Stimulated activated CD4-positive, alpha-beta T cell treated with anti-CD3 and anti-CD28 coated beads, Interleukin-4, amount 100 ng/mL, for 4 hours (primary cell): ENCODE measurements around the gene PGAP1.

Source experiments
- DNase-seq, 2 experiments: peaks; one replicate each; pipeline ENCODE4 v3.0.0-alpha.2; 2020

PGAP1 gene, protein sequence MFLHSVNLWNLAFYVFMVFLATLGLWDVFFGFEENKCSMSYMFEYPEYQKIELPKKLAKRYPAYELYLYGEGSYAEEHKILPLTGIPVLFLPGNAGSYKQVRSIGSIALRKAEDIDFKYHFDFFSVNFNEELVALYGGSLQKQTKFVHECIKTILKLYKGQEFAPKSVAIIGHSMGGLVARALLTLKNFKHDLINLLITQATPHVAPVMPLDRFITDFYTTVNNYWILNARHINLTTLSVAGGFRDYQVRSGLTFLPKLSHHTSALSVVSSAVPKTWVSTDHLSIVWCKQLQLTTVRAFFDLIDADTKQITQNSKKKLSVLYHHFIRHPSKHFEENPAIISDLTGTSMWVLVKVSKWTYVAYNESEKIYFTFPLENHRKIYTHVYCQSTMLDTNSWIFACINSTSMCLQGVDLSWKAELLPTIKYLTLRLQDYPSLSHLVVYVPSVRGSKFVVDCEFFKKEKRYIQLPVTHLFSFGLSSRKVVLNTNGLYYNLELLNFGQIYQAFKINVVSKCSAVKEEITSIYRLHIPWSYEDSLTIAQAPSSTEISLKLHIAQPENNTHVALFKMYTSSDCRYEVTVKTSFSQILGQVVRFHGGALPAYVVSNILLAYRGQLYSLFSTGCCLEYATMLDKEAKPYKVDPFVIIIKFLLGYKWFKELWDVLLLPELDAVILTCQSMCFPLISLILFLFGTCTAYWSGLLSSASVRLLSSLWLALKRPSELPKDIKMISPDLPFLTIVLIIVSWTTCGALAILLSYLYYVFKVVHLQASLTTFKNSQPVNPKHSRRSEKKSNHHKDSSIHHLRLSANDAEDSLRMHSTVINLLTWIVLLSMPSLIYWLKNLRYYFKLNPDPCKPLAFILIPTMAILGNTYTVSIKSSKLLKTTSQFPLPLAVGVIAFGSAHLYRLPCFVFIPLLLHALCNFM

DNA sequence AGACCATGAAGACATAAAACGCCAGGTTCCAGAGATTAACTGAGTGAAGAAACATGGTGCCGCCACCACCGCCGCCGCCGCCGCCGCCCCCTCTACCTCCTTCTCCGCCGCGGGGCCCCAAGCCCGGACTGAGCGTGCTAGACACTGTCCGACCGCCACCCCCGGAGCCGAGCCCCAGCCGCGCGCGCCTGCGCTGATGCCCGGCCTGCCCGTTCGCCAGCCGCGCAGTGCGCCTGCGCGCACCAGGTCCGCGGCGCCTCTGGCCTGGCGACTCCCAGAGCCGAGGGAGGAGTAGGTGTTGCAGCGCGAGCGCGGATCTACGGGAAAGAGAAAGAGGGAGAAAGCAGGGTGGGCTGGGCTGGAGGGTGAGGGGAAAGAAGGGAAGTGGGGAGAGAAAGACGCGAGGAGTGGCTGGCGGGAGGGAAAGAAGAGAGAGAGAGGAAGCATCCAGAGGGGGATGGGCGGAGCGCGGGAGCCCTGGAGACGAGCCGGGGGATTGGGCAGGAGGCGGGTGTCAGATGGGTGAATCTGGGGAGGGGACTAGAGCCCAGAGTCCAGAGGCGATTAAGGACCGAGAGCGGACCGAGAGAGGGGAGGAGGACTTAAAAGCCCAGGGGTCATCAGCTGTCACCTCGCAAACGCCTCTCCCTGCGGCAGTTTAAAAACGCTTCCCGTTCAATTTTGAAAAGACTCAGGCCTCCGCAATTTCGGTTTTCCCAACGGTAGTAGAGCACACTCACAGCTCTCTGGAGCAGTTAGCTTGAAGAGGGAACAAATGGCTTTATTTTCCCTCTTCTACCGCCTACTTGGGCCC lies at the start of gene PGAP1:
TSS of gene PGAP1 (minus strand) at position 146 of the 814 bp plus-strand sequence. CDS start at position 55, 91 bp downstream.
- peak; percentile 77 to 83 for DNase-seq

DNA sequence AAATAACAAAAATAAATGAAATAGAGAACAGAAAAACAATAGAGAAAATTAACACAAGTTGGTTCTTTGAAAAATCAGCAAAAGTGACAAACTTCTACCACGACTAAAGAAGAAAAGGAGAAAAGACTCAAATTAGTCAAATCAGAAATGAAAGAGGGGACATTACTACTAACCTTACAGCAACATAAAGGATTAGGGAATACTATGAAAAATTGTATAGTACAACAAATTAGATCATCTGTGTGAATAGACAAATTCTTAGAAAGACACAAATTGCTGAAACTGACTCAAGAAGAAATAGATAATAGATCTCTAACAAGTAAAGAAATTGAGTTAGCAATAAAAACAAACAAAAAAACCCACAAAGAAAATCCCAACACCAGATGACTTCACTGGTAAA lies 48.5 kb upstream of the PGAP1 start:
- no peak for DNase-seq

DNA sequence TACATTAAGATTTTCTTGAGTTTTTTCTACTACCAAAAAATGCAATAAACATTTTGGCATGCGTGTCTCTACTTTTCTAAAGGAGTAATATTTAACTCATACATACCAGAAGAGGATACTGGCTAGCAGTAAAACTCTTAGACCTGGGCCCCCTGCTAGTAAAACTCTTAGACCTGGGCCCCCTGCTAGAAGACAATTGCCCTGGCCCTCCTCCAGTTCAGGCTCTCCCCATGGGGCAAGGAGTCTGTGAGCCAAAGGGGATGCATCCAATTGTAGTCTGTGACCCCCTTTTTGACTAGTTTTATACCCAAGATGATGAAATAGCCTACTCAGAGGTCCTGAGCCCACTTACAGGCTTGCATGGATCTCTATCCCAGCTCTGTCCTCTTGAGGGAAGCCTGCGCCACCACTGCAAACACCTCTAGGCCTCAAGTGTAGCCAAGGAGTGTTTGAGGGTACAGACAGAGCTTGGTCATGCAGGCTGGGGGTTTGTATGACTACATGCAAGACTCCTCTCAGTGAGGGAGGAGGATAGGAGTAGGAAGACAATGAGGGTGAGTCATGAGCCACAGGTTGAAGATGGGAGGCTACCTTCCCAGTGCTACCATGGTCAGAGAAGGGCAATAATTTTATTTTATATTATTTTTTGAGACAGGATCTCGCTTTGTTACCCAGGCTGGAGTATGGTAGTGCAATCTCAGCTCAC lies 45.2 kb upstream of the PGAP1 start:
- DNase-seq: no peak

DNA sequence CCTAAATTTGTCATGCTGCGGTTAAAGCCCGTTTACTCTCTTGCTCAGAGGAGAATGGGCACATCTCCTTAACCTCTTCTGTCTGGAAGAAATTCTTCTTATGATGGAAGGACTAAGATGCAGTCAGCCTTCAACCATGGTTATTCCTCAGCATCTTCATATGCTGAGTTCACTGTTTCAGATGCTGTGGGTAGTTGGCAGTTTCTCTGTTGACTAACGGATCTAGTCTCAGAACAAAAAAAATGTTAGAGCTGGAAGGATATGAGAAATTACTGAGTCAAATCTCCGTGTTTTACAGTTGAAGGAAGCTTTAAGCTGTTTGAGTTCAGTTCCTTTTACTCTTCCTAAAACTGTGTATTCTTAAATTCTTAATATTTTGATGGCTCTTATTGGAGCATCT lies 43.6 kb upstream of the PGAP1 start:
- no peak for DNase-seq

DNA sequence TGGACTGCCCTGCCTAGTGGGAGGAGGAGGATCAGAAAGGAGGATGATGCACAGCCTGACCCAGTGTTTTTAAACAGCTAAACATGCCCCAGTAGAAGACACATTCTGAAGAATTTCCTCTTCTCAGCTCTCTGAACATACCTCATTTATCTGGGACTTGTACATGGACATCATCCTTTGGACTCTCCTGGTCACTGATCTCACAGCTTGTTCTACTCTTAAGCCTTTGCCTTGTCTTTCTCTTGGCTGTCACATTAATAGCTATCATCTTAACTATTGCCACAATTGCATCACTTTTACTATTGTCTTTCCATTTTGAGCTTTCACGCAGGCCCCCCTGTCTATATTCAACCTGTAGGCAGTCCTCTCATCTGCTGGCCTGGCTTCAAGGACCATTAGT lies 42.0 kb upstream of the PGAP1 start:
- no peak for DNase-seq

DNA sequence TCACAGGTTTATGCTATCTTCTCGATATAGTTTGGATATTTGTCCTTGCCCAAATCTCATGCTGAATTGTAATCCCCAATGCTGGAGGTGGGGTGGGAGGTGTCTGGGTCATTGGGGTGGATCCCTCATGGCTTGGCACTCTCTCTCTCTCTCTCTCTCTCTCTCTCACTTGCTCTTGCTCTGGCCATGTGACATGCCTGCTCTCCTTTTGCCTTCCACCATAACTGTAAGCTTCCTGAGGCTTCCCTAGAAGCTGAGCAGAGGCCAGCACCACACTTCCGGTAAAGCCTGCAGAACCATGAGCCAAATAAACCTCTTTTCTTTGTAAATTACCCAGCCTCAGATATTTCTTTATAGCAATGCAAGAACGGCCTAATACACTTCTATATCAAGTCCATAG lies 41.3 kb upstream of the PGAP1 start:
- DNase-seq: no peak

DNA sequence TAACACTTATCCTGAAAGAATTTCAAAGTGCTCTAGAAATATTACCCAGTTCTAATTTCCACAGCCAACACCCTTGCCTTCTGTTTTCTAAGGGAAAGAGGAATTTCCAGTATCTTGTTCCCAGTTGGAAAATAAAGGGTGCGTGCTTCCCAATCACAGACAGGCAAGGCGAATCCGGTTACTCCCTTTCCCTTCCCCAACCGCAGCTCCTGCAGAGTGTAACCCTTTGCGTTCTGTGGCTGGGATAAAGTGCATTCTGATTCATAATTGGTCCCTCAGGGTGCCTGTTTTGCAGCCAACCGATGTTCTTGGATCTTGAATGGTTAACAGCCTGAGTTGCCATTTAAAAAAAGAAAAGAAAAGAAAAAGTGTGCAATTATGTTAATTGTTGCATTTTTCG lies 40.6 kb upstream of the PGAP1 start:
- no peak for DNase-seq

DNA sequence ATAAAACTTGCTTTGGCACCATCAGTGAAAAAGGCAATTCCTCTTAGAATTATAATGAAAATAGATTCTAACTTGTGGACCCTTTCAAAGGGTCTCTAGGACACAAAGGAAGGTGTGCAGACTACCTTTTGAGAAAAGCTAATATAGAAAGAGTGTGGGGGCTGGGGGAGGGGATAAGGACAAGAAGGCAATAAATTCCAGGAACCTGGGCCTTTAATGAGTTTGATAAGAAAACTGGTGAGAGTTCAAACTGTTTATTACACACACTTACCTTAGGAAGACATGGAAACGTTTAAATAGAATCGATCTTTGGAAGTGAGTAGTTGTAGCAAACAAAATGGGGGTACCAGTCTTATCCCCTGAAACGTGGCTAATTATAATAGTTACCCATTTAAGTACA lies 39.6 kb upstream of the PGAP1 start:
- no peak for DNase-seq

DNA sequence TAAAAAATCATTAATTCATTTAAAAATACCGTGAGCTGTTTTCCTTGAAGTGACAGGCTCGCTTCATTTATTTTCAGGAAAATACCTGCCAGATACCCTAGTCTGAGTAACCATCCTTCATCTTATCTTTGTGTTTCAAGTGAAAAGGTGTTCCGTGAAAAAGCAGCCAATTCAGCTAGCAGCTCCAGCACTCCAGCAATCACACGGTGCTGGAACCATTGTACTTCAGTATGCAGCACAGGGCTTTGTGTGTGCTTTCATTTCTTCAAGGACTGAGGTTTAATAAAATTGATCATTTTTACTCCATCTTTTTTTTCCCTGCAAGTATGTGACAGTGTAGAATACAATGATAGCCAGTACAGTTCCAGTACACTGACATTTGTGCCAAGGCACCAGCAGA lies 39.1 kb upstream of the PGAP1 start:
- no peak for DNase-seq

DNA sequence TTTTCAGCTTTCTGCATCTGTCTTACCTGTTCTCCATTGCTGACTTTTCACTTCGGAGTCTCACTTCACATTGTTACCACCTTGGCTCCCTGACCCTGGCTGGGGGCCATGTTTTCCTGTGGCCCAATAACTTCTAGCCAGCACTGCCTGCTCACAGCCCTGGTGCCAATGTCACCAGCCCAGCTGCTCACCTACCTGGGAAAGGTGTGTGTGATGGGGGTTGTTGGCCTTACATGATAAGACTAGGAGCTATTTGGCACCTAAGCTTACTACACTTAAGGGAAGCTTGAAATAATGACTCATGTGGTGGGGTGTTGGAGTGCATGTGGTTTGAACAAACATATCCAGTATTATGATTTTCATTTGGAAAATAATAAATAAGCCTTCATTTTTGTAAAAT lies 37.5 kb upstream of the PGAP1 start:
- DNase-seq: no peak

DNA sequence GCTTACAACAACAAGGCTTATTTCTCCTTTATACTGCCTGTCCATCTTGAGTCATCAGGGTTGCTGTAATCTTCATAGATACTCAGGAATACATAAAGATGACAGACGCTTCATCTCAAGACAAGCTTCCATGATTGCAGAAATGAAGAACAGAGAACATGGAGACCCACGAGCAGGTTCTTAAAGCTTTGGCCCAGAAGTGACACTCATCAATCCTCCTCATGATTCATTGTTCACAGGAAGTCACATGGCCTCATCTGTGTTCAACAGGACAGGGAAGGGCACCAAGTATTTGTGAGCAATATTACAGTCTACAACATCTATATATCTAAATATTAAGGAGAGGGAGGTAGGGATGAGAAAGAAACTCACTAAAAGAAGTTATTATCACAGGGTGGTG lies 36.5 kb upstream of the PGAP1 start:
- peak in 1 of 2 experiments; percentile 3 for DNase-seq

DNA sequence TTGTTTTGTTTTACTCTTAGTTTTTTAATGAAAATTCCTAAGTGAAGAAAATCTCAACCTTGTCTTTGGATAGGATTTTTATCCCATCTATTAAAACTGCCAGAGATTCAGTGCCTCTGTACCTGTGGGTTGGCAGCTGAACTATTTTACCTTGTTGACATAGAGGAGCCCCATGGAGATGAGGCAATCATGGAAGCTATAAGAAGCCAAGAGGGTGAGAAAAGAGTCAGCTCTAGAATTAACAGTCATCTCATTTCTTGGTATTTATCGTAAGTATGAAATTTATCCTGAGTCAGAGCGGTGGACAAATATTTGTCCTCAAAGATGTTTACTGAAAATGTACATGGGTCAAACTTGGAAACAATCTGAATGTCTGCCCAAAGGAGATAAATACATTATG lies 35.8 kb upstream of the PGAP1 start:
- no peak for DNase-seq

DNA sequence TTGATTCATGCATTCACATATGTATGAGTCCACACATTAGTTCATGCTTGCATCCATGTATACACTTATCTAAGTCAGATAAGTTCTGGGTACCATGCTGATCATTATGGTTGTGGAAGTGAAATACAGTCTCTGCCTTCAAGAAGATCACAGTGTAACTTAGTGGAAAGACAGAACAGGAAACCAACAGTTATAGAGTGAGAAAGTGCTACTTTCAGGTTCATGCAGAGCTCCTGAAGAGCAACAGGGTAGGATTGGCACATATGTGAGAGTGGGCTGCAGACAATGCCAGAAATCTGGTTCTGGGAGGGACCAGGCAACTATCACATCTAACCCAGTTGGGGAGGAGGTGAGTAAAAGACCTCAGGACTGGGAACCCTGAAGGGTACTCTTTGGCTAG lies 35.4 kb upstream of the PGAP1 start:
- no peak for DNase-seq

DNA sequence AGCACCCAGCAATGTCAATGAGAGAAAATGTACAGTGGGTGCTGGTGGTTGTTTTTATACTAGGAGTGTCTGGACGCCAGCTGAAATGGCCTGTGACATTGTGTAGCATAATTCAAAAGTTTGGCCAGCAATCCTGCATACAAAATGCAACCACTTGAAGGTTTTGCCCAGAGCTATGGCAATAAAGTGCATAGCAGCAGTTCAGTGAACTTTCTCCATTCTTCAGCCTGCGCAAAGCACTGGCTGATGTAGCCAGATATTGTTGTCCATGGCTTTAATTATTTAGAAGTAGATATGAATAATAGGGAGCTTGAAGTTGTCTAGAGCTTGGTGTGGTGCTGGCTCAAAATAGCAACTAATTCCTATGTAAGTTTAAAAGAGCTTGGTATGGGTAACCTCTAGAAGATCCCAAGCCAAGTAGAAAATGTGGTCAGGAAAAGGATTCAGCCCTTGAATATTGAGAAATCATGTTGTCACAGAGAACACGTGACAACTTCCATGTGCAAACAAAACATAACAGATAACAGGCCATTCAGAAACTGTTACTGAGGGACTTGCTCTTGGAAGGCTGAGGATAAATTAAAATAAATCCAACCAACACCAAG lies 33.3 kb upstream of the PGAP1 start:
- no peak for DNase-seq

DNA sequence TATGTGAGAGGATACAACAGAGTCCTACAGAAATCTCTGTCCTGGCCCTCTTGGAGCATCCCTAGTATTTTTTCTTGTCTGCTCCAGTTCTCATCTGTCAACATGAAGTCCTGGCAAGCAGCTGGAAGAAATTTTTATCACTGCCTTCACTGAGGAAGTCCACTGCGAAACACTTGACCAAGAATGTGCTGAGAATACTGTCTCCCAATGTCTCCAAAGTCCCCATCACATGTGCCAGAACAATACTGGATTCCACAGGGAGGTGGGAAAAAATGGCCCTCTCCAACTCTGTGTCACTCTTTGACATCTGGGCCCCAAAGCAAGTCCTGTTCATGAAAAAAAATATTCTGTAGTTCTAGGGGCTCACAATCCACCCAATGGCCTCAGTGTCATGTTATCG lies 32.8 kb upstream of the PGAP1 start:
- no peak for DNase-seq

DNA sequence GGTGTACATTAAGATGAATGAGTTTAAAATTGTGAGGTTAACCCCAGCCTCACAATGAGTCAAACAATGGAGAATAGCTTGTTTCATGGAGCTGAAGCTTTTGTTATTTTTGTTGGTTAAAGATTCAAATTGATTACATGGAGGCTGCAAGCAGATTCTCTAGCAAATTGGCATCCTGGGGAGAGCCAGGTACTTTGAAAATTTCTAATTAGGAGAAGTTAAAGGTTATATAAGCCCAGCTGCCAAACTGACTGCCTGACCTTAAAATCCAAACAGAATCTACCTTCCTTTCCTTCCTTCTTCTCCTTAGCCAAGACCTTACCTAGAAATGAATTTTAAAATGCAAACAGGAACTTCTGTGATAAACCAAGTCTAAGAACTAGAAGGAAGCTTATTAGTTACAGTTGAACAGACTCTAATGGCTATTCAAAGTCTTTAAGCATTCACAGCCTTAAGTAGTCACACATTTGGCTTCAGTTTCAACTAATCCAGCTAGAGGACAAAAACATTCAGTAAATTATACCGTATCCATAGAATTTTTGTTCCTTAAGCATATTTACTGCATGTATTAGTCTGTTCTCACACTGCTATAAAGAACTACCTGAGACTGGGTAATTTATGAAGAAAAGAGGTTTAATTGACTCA lies 31.5 kb upstream of the PGAP1 start:
- no peak for DNase-seq

DNA sequence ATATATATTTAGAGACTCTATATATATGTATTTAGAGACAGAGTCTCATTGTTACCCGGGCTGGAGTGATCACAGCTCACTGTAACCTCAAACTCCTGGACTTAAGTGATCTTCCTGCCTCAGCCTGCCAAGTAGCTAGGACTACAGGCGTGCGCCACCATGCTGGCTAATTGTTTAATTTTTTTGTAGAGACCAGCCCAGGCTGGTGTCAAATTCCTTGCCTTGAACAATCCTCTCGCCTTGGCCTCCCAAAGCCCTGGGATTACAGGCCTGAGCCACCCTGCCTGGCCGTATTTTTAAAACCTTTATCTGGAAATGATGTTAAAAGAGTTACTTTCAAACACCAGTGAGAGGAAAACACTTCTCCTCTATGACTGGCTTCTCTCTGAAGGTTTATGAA lies 30.9 kb upstream of the PGAP1 start:
- no peak for DNase-seq

DNA sequence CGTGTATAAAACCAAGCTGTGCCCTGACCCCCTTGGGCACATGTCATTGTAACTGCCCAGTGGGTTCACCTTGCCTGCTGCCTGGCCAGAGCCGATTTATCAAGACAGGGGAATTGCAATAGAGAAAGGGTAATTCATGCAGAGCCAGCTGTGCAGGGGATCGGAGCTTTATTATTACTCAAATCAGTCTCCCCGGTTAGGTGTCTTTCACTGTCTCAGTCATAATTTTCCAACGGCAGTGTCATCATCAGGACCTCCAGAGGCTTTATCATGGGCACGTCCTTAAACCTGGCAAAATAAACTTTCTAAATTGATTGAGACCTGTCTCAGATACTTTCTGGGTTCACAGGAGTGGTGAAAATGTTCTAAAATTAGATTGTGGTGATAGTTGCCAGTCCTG lies 29.6 kb upstream of the PGAP1 start:
- no peak for DNase-seq

DNA sequence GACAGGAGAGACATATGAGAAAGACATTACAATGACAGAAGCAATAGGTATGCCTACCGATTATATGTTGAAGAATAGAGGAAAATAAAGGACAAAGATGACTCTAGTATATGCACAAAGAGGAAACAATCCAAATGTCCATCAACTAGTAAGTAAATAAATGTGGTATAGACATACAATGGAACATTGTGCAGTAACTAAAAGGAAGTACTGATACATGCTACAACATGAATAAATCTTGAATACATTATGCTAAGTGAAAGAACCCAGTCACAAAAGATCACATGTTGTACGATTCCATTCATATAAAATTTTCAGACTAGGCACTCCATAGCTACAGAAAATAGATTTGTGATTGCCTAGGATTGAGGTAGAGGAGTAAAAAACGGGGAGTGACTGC lies 28.5 kb upstream of the PGAP1 start:
- no peak for DNase-seq

DNA sequence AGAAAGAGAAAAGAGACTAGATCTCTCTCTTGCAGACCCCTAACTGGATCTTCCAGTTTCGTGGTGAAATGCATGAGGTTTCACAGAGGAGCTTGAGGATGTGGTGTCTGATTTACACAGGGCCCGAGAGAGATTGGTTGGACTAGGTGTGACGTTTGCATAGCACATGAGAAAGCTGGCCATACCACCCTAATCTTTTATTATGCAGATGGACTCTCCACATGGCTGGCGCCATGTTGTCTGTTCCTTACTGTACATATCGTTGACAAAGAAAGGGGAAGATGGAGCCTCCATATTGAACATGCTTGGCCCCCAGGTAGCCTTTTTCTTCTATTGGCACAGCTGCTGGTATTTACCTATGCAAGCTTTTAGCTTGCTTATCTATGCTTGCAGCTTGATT lies 27.5 kb upstream of the PGAP1 start:
- no peak for DNase-seq

DNA sequence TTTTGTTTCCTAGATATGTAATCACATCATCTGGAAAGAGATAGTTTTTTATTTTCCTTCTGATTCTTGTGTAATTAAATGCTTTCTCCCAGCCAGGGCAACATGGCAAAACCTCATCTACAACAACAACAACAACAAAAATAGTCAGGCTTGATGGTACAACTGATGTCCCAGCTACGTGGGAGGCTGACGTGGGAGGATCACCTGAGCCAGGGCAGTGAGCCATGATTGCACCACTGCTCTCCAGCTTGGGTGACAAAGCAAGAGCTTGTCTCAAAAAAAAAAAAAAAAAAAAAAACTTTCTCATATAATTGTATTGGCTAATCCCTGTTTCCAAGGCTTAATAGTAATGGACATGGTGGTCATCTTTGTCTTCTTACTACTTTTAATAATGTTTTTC lies 26.4 kb upstream of the PGAP1 start:
- DNase-seq: no peak

DNA sequence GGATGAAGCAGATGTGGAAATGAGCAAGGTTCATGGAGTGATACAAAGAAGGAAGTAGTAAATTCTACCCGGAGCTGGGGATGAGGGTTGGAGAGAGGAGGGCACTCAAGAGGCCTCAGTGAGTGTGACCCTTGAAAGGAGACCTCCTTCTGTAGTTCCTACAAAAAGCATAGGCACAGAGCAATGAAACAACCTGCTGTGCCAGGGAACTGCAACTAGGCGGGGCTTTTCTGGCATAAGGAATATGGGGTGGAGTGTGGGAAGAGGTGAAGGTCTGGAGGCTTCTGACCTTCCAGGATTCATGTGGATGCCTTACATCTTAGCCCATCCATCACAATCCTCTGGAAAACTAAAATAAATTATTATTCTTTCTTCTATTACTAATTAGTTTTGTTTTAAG lies 25.5 kb upstream of the PGAP1 start:
- DNase-seq: no peak
